ENCODE results near the gene ZNF385C.

The ZNF385C gene

DNA sequence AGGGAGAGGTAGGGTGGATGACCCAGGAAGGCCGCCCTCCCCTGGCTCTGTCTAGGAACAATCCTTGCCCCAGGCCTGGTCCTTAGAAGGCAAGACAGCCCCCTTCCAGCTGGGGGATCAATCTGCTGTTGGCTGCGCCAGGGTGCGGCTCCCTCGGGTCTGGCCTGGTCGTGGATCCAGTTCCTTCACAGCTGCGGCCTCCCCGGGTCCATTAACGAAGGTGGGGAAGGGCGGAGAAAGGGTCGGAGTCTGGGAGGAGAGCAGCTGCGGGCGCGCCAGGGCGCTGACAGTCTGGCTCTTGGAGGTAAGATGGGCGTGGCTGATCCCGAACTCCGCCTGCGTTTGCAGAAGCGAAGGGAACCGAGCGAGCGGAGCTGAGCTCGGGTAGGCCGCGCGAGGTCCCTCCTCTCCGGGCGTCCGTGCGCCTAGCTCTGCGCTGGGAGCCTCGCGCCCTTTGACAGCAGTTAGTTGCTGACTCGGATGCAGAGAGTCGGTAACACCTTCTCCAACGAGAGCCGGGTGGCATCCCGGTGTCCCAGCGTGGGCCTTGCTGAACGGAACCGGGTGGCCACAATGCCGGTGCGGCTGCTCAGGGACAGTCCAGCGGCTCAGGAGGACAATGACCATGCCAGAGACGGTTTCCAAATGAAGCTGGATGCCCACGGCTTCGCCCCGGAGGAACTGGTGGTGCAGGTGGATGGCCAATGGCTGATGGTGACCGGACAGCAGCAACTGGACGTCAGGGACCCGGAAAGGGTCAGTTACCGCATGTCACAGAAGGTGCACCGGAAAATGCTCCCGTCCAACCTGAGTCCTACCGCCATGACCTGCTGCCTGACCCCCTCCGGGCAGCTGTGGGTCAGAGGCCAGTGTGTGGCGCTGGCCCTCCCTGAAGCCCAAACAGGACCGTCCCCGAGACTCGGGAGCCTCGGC, 24.4 kb upstream of the ZNF385C start, which contains the start of gene HSPB9:
HSPB9 (plus strand) TSS at position 434 of the 933 bp plus-strand sequence; CDS start at position 481, 47 bp downstream.
- no peak for DNase-seq

DNA sequence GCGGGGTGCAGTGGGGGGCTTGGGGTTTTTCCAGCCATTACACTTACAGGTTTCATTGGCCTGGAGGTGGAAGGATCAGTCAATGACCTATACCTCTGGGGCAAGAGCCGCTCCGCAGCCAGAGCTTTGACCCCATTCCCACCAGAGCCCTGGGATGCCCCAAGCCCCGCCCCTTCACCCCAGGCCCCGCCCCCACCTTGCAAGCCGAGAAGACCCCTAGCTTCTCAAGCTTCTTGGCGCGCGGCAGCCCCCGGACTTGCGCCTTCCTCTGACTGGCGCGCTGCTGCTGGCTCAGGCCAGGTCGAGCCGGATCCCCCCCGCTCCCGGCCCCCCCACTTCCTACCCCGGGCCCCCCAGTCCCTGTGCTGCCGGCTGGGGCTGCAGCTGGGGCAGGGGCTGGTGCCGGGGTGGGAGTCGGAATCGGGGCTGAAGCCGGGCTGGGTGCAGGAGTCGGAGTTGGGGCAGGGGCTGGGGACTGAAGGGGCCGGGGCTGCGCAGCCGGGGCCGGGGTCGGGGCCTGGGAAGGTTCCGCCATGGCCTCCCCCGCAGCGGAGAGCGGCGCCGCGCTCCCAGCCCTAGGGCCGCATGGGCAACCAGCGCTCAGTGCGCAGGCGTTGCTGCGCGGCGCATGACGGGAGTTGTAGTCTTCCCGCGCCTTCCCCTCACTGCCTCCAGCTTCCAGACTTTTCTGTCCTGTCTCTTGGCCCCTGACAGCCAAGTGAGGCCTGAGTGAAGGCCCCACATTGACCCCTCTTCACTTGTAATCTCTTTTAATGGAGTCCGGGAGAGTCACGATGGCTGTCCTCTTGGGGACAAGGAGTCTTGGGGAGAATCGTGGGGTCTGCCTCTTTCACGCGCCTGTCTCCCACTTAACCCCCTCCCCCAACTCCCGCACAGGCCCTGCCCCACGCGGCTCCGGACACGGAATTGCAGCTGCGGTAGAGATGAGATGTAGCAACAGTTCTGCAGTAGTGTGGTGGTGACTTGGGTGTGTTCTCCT, 22.8 kb upstream of the ZNF385C start, which contains the start of gene KAT2A:
KAT2A (minus strand) TSS at position 598 of the 1,000 bp plus-strand sequence; CDS start at position 535, 63 bp downstream.
- peak; percentile 80 for DNase-seq

GRCh38 chr17:42120161-42120769, 22.0 kb upstream of the ZNF385C start:
- no peak for DNase-seq

DNA sequence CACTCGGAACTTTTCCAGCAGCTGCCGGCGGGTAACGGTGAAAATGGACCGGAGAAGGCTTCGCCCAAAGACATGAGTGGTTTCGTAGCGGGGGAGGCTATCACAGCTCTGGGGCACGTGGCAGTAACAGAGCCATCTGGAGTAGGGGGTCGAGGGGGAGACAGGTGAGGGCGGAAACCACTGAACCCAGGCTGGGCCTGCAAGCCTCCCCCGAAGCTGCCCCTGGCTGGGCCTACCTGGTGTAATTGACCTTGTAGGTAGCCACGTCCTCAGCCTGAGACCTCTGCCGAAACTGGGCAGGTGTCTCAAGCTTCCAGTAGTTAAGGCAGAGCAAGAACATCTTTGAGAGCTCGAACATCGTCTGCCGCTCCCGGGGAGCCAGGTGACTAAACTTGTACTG, 21.0 kb upstream of the ZNF385C start:
- no peak for DNase-seq

GRCh38 chr17:42118545-42118944, 20.3 kb upstream of the ZNF385C start:
- peak; percentile 48 for DNase-seq

GRCh38 chr17:42118126-42118510, 19.8 kb upstream of the ZNF385C start:
- DNase-seq = no peak

GRCh38 chr17:42117397-42118125, 19.3 kb upstream of the ZNF385C start:
- DNase-seq = no peak

DNA sequence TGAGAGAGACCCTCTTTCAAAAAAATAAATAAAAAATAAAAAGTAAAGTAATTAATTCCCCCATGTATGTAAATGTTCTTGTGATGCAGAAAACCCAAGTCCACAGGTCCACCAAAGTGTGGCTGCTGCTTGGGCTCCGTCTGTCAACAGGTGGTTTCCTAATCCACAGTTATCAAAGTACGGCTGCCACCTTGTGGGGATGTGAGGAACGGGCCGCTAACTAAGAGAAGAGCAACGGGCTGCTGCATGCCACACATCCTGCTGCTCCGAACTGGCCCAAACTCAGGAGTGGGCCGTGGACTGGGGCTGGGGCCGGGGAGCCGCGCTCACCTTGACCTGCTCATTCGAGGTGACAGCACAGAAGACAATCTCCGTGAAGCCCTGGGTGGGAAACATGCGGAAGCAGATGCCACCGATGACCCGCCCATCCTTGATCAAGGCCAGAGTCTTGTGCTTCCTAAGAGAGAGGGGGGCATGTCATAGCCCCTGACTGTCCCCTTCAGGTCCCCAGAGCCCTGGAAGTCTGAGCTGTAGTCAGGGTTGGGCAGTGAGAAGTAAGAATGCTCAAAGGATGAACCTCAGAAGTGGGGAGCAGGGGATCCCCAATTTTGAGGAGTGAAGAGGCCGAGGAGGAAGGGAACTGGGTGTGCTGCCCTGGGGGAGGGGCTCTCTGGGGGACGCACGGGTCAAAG, 18.6 kb upstream of the ZNF385C start:
- peak; percentile 83 for DNase-seq

- no peak for DNase-seq
These were observed 15.8 kb upstream of the ZNF385C start for GRCh38 chr17:42114118-42114517.

GRCh38 chr17:42113293-42114069, 15.2 kb upstream of the ZNF385C start:
- no peak for DNase-seq

- peak; percentile 73 for DNase-seq
These were observed 14.4 kb upstream of the ZNF385C start, which contains the start of gene DHX58 for GRCh38 chr17:42112552-42113176. Gene DHX58 (minus strand): TSS chr17:42112714. CDS start chr17:42111892, 822 bp downstream.

DNA sequence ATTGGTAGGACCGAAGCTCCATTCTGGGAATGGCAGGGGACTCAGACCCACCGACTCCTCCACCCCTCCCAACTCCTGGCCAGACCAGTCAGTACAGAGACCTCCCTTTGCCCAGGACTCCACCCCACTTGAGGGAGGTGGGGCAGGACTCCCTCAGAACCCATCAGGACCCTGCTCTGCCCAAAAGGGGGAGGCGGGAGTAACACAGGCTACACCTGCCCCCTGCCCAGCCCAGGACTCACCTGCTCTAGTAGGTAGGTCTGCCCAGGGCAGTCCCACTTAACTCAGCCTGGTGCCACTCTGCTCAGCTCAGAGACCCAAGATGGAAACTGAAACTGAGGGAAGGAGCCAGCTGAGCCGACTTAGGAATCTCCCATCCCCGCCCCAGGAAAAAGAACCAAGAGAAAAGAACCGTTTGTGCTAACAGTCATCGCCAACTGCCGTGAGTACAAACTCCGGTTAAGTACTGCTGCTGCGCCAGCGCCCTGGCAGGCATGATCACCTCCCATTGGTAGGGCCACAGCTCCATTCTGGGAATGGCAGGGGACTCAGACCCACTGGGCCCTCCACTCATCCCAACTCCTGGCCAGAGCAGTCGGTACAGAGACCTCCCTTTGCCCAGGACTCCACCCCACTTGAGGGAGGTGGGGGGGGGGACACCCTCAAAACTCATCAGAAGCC, 13.7 kb upstream of the ZNF385C start:
- no peak for DNase-seq

GRCh38 chr17:42111265-42111636, 13.0 kb upstream of the ZNF385C start:
- DNase-seq = no peak

- no peak for DNase-seq
These were observed 12.3 kb upstream of the ZNF385C start for GRCh38 chr17:42110301-42111264.

DNA sequence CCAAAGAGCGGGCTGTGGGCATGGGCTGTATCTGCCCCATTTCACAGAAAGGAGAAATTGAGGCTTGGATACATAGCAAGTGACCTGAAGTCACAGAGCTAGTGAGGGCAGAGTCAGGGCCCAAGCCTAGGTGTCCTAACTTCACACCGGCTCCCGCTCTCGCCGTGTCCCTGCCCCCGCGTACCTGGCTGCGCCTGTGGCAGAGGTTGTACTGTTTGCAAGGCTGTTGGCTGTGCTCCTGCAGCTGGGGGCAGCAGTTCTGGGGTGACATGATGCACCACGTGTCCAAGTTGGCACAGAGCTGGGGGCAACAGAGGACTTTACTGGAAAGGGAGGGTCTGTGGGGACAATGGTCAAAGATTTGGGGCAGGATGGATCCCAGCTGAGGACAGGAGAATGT, 10.8 kb upstream of the ZNF385C start:
- no peak for DNase-seq

DNA sequence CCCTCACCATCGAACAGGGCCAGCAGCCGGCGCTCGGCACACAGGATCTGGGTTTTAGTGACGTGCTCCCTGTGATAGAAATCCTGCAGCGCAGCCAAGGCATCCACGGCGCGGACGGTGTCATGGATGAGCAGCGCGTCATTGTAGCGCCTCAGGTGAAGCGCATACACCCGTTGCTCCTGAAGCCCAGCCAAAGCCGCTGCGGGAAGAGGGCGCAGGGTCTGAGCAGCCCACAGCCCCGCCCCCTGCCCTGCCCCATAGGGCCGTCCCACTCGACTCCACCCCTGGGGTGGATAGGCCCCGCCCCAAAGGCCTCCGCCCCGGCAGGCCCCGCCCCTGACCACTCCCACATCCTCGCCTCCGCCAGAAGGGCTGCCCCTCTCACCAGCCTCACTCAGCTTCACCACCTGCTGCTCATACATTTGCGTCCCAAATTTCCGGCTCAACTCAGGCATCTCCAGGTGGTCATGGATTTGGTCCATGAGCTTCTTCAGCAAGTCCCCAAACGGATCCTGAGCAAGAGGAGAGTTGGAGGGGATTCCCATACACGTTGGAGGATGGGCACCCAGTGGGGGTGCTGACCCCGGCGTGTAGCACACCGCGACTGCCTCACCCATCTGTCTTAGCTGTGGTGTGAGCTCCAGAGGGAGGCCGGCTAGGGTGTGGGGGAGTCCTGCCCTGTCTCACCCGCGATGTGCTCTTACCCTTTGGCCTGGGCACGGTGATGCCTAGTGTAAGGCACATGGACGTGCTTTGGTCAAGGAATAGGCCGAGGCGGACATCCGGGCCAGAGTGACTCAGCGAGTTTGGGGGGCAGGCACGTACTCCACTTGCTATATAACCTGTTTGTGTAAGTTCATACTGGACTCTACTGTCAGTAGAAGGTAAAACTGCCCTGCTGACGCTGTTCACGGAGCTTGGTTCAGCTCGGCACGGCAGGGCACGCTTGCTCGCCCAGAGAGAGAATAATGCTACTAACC, 9.6 kb upstream of the ZNF385C start:
- DNase-seq = peak; percentile 97

GRCh38 chr17:42107124-42107523, 8.9 kb upstream of the ZNF385C start:
- DNase-seq = no peak
